H1 (cell line): Measurements from ENCODE around the gene TMEM135. TPM values are rescaled to one million over a fixed set of nuclear protein-coding genes. Genes with fewer than 3 reads are reported as not detected.

Source experiments
- CTCF ChIA-PET: fragments of 300-600 bp; sonication (Branson Sonifier 250); formaldehyde crosslinking; loops from one replicate; lab custom pipeline; 2021; ENCODE audit not compliant: partially characterized antibody; lab: Charles Lee
- POLR2A ChIA-PET: fragments of 300-600 bp; sonication (Branson Sonifier 250); formaldehyde crosslinking; loops from one replicate; lab custom pipeline; 2021; ENCODE audit warnings: inconsistent platforms; ENCODE audit not compliant: partially characterized antibody; lab: Charles Lee
- DNase-seq, 2 experiments: peaks; one replicate each; pipeline versions ENCODE4 v3.0.0 to v3.0.0-alpha.2; 2010 to 2022; ENCODE audit warnings: low spot score in 2 of 2, low read depth in 1 of 2, mixed read lengths in 1 of 2
- FAIRE-seq: peaks from 2 replicates; lab custom pipeline; 2011; peaks lifted over from hg19 to GRCh38; lab: Jason Lieb, UNC
- H2AFZ ChIP-seq: 2 replicates; pipeline ENCODE4 v1.8.1; 2012; ENCODE audit warnings: low read length, inconsistent platforms
- H2AK5ac ChIP-seq: 2 replicates; pipeline ENCODE4 v1.6.1; 2013; ENCODE audit warnings: low read depth, low read length
- H2BK120ac ChIP-seq: replicated peaks from 2 replicates; pipeline ENCODE3; 2013; ENCODE audit warnings: low read depth, low read length, inconsistent platforms
- H2BK12ac ChIP-seq: 2 replicates; pipeline ENCODE4 v1.6.1; 2013; ENCODE audit warnings: low read depth, low read length
- H2BK15ac ChIP-seq: 2 replicates; pipeline ENCODE4 v1.6.1; 2013; ENCODE audit warnings: low read length
- H2BK20ac ChIP-seq: 2 replicates; pipeline ENCODE4 v1.6.1; 2013; ENCODE audit warnings: low read length
- H2BK5ac ChIP-seq: 2 replicates; pipeline ENCODE4 v1.6.1; 2013; ENCODE audit warnings: low read depth, low read length
- H3K14ac ChIP-seq: 2 replicates; pipeline ENCODE4 v1.6.1; 2013; ENCODE audit warnings: inconsistent platforms; ENCODE audit not compliant: insufficient read length
- H3K18ac ChIP-seq: 2 replicates; pipeline ENCODE4 v1.6.1; 2013; ENCODE audit warnings: low read length; ENCODE audit errors: extremely low read depth
- H3K23ac ChIP-seq: 2 replicates; pipeline ENCODE4 v1.6.1; 2013; ENCODE audit warnings: inconsistent platforms; ENCODE audit not compliant: insufficient read length
- H3K23me2 ChIP-seq: 2 replicates; pipeline ENCODE4 v1.6.1; 2013; ENCODE audit warnings: low read depth, low read length
- H3K27ac ChIP-seq: 2 replicates; pipeline ENCODE4 v1.6.1; 2011; ENCODE audit warnings: low read depth, low read length, inconsistent platforms
- H3K27me3 ChIP-seq, 4 experiments: replicated peaks in 1 of 4; 1 replicate in 1 of 4; 2 replicates in 3 of 4; pipeline versions ENCODE4 v1.6.1 to v1.8.1; 2011 to 2013; ENCODE audit warnings: low read length in 3 of 4, mild to moderate bottlenecking in 3 of 4, inconsistent platforms in 2 of 4, mixed read lengths in 2 of 4, moderate library complexity in 1 of 4; ENCODE audit not compliant: control insufficient read depth in 3 of 4, insufficient read depth in 3 of 4; ENCODE audit errors: extremely low read depth in 1 of 4
- H3K36me3 ChIP-seq, 4 experiments: 2 replicates each; pipeline versions ENCODE4 v1.6.1 to v1.8.1; 2011 to 2013; ENCODE audit warnings: mild to moderate bottlenecking in 4 of 4, low read length in 3 of 4, moderate library complexity in 2 of 4, control low read depth in 1 of 4, inconsistent platforms in 1 of 4; ENCODE audit not compliant: insufficient read depth in 4 of 4, control insufficient read depth in 2 of 4
- H3K4ac ChIP-seq: replicated peaks from 2 replicates; pipeline ENCODE3; 2013; ENCODE audit warnings: low read length, low read depth, mixed read lengths, inconsistent platforms; ENCODE audit not compliant: insufficient read length
- H3K4me1 ChIP-seq, 4 experiments: replicated peaks in 1 of 4; 1 replicate in 1 of 4; 2 replicates in 3 of 4; pipeline versions ENCODE4 v1.6.1 to v1.8.1; 2011 to 2013; ENCODE audit warnings: low read length in 3 of 4, inconsistent platforms in 2 of 4, mixed read lengths in 1 of 4; ENCODE audit not compliant: insufficient read depth in 4 of 4, control insufficient read depth in 3 of 4
- H3K4me2 ChIP-seq, 2 experiments: 2 replicates each; pipeline versions ENCODE4 v1.6.1 to v1.8.1; 2011 to 2013; ENCODE audit warnings: low read depth in 2 of 2, low read length in 2 of 2, control low read depth in 1 of 2, inconsistent platforms in 1 of 2, mild to moderate bottlenecking in 1 of 2; ENCODE audit not compliant: insufficient read depth in 1 of 2
- H3K4me3 ChIP-seq, 4 experiments: fragments of 200-600, 300-600 bp in 1 of 4; sonication (generic), shearing (Covaris generic), sonication (Bioruptor Twin) in 1 of 4; 2 replicates each; pipeline versions ENCODE4 v1.5.1 to v1.8.1; 2011 to 2016; ENCODE audit warnings: low read length in 4 of 4, low read depth in 3 of 4, control low read depth in 2 of 4, inconsistent platforms in 2 of 4, mild to moderate bottlenecking in 2 of 4, mixed read lengths in 1 of 4, moderate library complexity in 1 of 4; ENCODE audit not compliant: insufficient read depth in 2 of 4; ENCODE audit errors: extremely low read depth in 1 of 4
- H3K56ac ChIP-seq: replicated peaks from 2 replicates; pipeline ENCODE3; 2013; ENCODE audit warnings: low read depth, mild to moderate bottlenecking, mixed read lengths, low read length, inconsistent platforms; ENCODE audit not compliant: insufficient read length
- H3K79me1 ChIP-seq: 2 replicates; pipeline ENCODE4 v1.6.1; 2013; ENCODE audit warnings: low read depth, low read length, control low read depth
- H3K79me2 ChIP-seq, 2 experiments: 2 replicates each; pipeline versions ENCODE4 v1.6.1 to v1.8.1; 2012 to 2013; ENCODE audit warnings: low read length in 2 of 2, mild to moderate bottlenecking in 2 of 2, inconsistent platforms in 1 of 2; ENCODE audit not compliant: insufficient read depth in 2 of 2, control insufficient read depth in 1 of 2
- H3K9ac ChIP-seq, 4 experiments: replicated peaks in 1 of 4; 1 replicate in 1 of 4; 2 replicates in 3 of 4; pipeline versions ENCODE4 v1.6.1 to v1.8.1; 2011 to 2013; ENCODE audit warnings: low read depth in 3 of 4, low read length in 3 of 4, control low read depth in 2 of 4, mild to moderate bottlenecking in 2 of 4, moderate library complexity in 2 of 4, inconsistent platforms in 1 of 4; ENCODE audit errors: extremely low read depth in 1 of 4
- H3K9me3 ChIP-seq, 2 experiments: 2 replicates each; pipeline versions ENCODE4 v1.6.1 to v1.8.1; 2012 to 2013; ENCODE audit warnings: mild to moderate bottlenecking in 2 of 2, moderate library complexity in 2 of 2, control low read depth in 1 of 2, inconsistent platforms in 1 of 2, low read depth in 1 of 2, low read length in 1 of 2, mixed read lengths in 1 of 2; ENCODE audit not compliant: insufficient read depth in 2 of 2
- H4K20me1 ChIP-seq, 2 experiments: replicated peaks in 1 of 2; 2 replicates each; pipeline versions ENCODE3 to v1.8.1; 2011 to 2013; ENCODE audit warnings: inconsistent platforms in 2 of 2, low read length in 2 of 2, mild to moderate bottlenecking in 1 of 2; ENCODE audit not compliant: insufficient read depth in 2 of 2, control insufficient read depth in 1 of 2
- H4K5ac ChIP-seq: 2 replicates; pipeline ENCODE4 v1.6.1; 2013; ENCODE audit warnings: low read length, low read depth, mixed read lengths, inconsistent platforms; ENCODE audit not compliant: insufficient read length
- H4K8ac ChIP-seq: 2 replicates; pipeline ENCODE4 v1.8.0; 2013; ENCODE audit warnings: mild to moderate bottlenecking, moderate library complexity, low read length, inconsistent platforms; ENCODE audit not compliant: insufficient read depth; ENCODE audit errors: extremely low read depth
- H4K91ac ChIP-seq: replicated peaks from 2 replicates; pipeline ENCODE3; 2013; ENCODE audit warnings: low read length, mixed read lengths, inconsistent platforms; ENCODE audit not compliant: insufficient read length
- BACH1 ChIP-seq: IDR thresholded peaks from 2 replicates; pipeline ENCODE4 v1.6.1; 2012; ENCODE audit warnings: low read length, improper control_type of control experiment
- BRCA1 ChIP-seq: IDR thresholded peaks from 2 replicates; pipeline ENCODE4 v1.6.1; 2012; ENCODE audit warnings: low read depth, low read length, improper control_type of control experiment
- EGR1 ChIP-seq: IDR thresholded peaks from 2 replicates; pipeline ENCODE4 v1.6.1; 2011; ENCODE audit warnings: low read depth, low read length, borderline replicate concordance
- HDAC2 ChIP-seq, 2 experiments: fragments of 300-600 bp in 1 of 2; sonication (generic) in 1 of 2; IDR thresholded peaks; 2 replicates each; pipeline ENCODE4 v1.6.1; 2011 to 2012; ENCODE audit warnings: low read depth in 2 of 2, low read length in 2 of 2, mild to moderate bottlenecking in 2 of 2, moderate library complexity in 2 of 2, borderline replicate concordance in 1 of 2, inconsistent platforms in 1 of 2
- JUN ChIP-seq: IDR thresholded peaks from 2 replicates; pipeline ENCODE4 v1.6.1; 2011; ENCODE audit warnings: low read depth, mild to moderate bottlenecking, improper control_type of control experiment, low read length
- JUND ChIP-seq: IDR thresholded peaks from 2 replicates; pipeline ENCODE4 v1.6.1; 2011; ENCODE audit warnings: mild to moderate bottlenecking, improper control_type of control experiment, low read length
- MAFK ChIP-seq: IDR thresholded peaks from 2 replicates; pipeline ENCODE4 v1.6.1; 2012; ENCODE audit warnings: low read depth, mild to moderate bottlenecking, improper control_type of control experiment, low read length
- NANOG ChIP-seq: IDR thresholded peaks from 2 replicates; pipeline ENCODE4 v1.6.1; 2011; ENCODE audit warnings: low read length, low read depth, mild to moderate bottlenecking, inconsistent platforms; ENCODE audit not compliant: insufficient read depth, poor library complexity, severe bottlenecking
- RAD21 ChIP-seq, 2 experiments: IDR thresholded peaks in 1 of 2; conservative IDR thresholded peaks in 1 of 2; 2 replicates each; pipeline ENCODE4 v1.6.1; 2011; ENCODE audit warnings: low read depth in 2 of 2, low read length in 2 of 2, improper control_type of control experiment in 1 of 2, inconsistent platforms in 1 of 2, mild to moderate bottlenecking in 1 of 2, moderate library complexity in 1 of 2
- RXRA ChIP-seq: IDR thresholded peaks from 2 replicates; pipeline ENCODE4 v1.6.1; 2011; ENCODE audit warnings: low read depth, mild to moderate bottlenecking, low read length, moderate library complexity; ENCODE audit not compliant: insufficient read depth
- SIN3A ChIP-seq, 2 experiments: IDR thresholded peaks in 1 of 2; conservative IDR thresholded peaks in 1 of 2; 2 replicates each; pipeline ENCODE4 v1.6.1; 2011 to 2012; ENCODE audit warnings: low read length in 2 of 2, improper control_type of control experiment in 1 of 2, low read depth in 1 of 2, mild to moderate bottlenecking in 1 of 2
- SUZ12 ChIP-seq: fragments of 200-600 bp; sonication (generic); IDR thresholded peaks from 2 replicates; pipeline ENCODE4 v1.6.1; 2012; ENCODE audit warnings: mild to moderate bottlenecking, inconsistent platforms, low read length, moderate library complexity, mixed read lengths
- WGBS, 2 experiments: shearing (Covaris generic) in 1 of 2; methylation state at CpG; one replicate each; pipeline versions ENCODE4 v1.1.6 to v1.1.7; 2013 to 2015; ENCODE audit warnings: low lambda C conversion rate in 2 of 2, mixed read lengths in 2 of 2, inconsistent platforms in 1 of 2, low coverage in 1 of 2, missing lambda C conversion rate in 1 of 2; ENCODE audit not compliant: insufficient replicate concordance in 2 of 2, insufficient coverage in 1 of 2, insufficient read length in 1 of 2; ENCODE audit errors: extremely low coverage in 1 of 2, missing lambda C conversion rate in 1 of 2; 5-methylcytosine and 5-hydroxymethylcytosine counted together
- polyA plus RNA-seq, 7 experiments: library from polyadenylated mRNA; depleted of rRNA in 3 of 7; stranded (reverse) in 5 of 7; unstranded in 2 of 7; fragments of >200 nt in 5 of 7; fragments of 200-250 nt in 2 of 7; gene quantifications; 1 replicate in 5 of 7; 2 replicates in 1 of 7; 4 replicates in 1 of 7; pipeline versions ENCODE4 v1.2.1 to v1.2.3, GENCODE V29; 2011 to 2013; ENCODE audit warnings: missing spikeins in 2 of 7, mixed read lengths in 2 of 7
- total RNA-seq: library from RNA; stranded (reverse); fragmentation: NEBNext Ultra II Directional; extraction: Animal tissue kit (Norgen Biotek cat#: 25700); gene quantifications from 2 replicates; pipeline ENCODE4 v1.2.1, GENCODE V29; 2021

TMEM135 gene
- total and polyA plus RNA-seq, 2 of the 8 experiments (the other 6 are each of a cell fraction or from before 2014, with no cell fraction given), result 9.3 to 31.3 TPM

- H3K27me3 ChIP-seq, result no peaks in the 10 kb centered on the region
- no peak for DNase-seq
- no peak overlapping the region for H2BK15ac ChIP-seq
- H3K4me3 ChIP-seq, result no peak overlapping the region
- H3K4me2 ChIP-seq, result no peak overlapping the region; a peak in 1 of 4 replicates
- H3K56ac ChIP-seq, result no peak overlapping the region
- no peak overlapping the region for H2BK5ac ChIP-seq
- no peaks in the 10 kb centered on the region for H3K9me3 ChIP-seq
- H4K8ac ChIP-seq, result no peak overlapping the region
- H3K36me3 ChIP-seq, result no peaks in the 10 kb centered on the region
- FAIRE-seq, result no peak
- no peaks in the 10 kb centered on the region for H4K20me1 ChIP-seq
- H3K18ac ChIP-seq, result no peak overlapping the region
- H3K23ac ChIP-seq, result no peak overlapping the region
- H2BK20ac ChIP-seq, result no peak overlapping the region
- H4K91ac ChIP-seq, result no peak overlapping the region
- no peaks in the 10 kb centered on the region for H3K79me2 ChIP-seq
- ChIA-PET POLR2A (no interaction called here), CTCF (interaction anchor here (0.6 to 1.4 kb wide), 4 partner anchors 325 to 420 kb away, joined by 3 to 6 read pairs (median 4); no protein-coding TSS in a partner anchor)
- H3K27ac ChIP-seq, result no peak overlapping the region
- H3K14ac ChIP-seq, result no peak overlapping the region
- H2BK120ac ChIP-seq, result no peak overlapping the region
- 0% methylated on average over 1 of the region's 1 CpG; no CpG with 5 or more reads in 1 of the 2 experiments for WGBS, 2 experiments
- no peak overlapping the region for H4K5ac ChIP-seq
- no peak overlapping the region for H2BK12ac ChIP-seq
- H2AFZ ChIP-seq, result no peak overlapping the region
- no peaks in the 10 kb centered on the region for H3K23me2 ChIP-seq
- H3K4me1 ChIP-seq, result peaks cover 0 to 12% (median 10%) of the 10 kb centered on the region in 4 experiments; a peak in 4 of 7 replicates
- no peak overlapping the region for H3K9ac ChIP-seq
- H3K4ac ChIP-seq, result no peak overlapping the region
- no peak overlapping the region for H2AK5ac ChIP-seq
- H3K79me1 ChIP-seq, result no peaks in the 10 kb centered on the region
- TF ChIP-seq MAFK, result no peak
- TF ChIP-seq NANOG, result no peak
- TF ChIP-seq EGR1, result no peak
- TF ChIP-seq BACH1, result no peak
- no peak for TF ChIP-seq JUN
- TF ChIP-seq RXRA, result no peak
- TF ChIP-seq SIN3A (conservative IDR thresholded peaks at IDR 0.05 in 1 of 2, IDR thresholded peaks at IDR 0.05 in 1 of 2; ENCODE audit: low read depth in 1 of 2, low read length in 2 of 2), result no peak
- no peak for TF ChIP-seq RAD21 (IDR thresholded peaks at IDR 0.05 in 1 of 2, conservative IDR thresholded peaks at IDR 0.05 in 1 of 2; ENCODE audit: low read depth in 2 of 2, low read length in 2 of 2)
- no peak for TF ChIP-seq JUND
- TF ChIP-seq HDAC2 (IDR thresholded peaks at IDR 0.05; ENCODE audit: borderline replicate concordance in 1 of 2, low read depth in 2 of 2, low read length in 2 of 2), result no peak
- no peak for TF ChIP-seq BRCA1
- TF ChIP-seq SUZ12, result no peak
Measured at GRCh38 chr11:87292598-87292997, 254.9 kb downstream of the TMEM135 start.
